ENCODE data around the gene IRF4.
"Not testable (repeated sequence)": the region's sequence is repeated elsewhere in the genome, so short reads cannot be mapped to it uniquely, and the experiment has no call there.

The IRF4 gene

GRCh38 chr6:415087-415486, 23.5 kb downstream of the IRF4 start:
- no peak for DNase-seq (ENCODE audit: low read depth in 2 of 2, low spot score in 1 of 2)

- DNase-seq (ENCODE audit: low read depth in 2 of 2, low spot score in 1 of 2), result no peak
These were observed 29.7 kb downstream of the IRF4 start for GRCh38 chr6:421211-421610.

- peak in 1 of 2 donors; percentile 40 for DNase-seq (ENCODE audit: low read depth in 2 of 2, low spot score in 1 of 2)
These were observed 31.0 kb downstream of the IRF4 start for GRCh38 chr6:422433-423054.

GRCh38 chr6:423055-423798, 31.7 kb downstream of the IRF4 start:
- no peak for DNase-seq (ENCODE audit: low read depth in 2 of 2, low spot score in 1 of 2)

GRCh38 chr6:423799-424345, 32.3 kb downstream of the IRF4 start:
- no peak for DNase-seq (ENCODE audit: low read depth in 2 of 2, low spot score in 1 of 2)

- DNase-seq (ENCODE audit: low read depth in 2 of 2, low spot score in 1 of 2), result no peak
These were observed 33.3 kb downstream of the IRF4 start for GRCh38 chr6:424741-425417.

GRCh38 chr6:425418-425788, 33.9 kb downstream of the IRF4 start:
- DNase-seq (ENCODE audit: low read depth in 2 of 2, low spot score in 1 of 2), result not testable (repeated sequence)

- DNase-seq (ENCODE audit: low read depth in 2 of 2, low spot score in 1 of 2), result not testable (repeated sequence)
These were observed 34.7 kb downstream of the IRF4 start for GRCh38 chr6:426198-426738.

- DNase-seq (ENCODE audit: low read depth in 2 of 2, low spot score in 1 of 2), result no peak
These were observed 36.6 kb downstream of the IRF4 start for GRCh38 chr6:428047-428603.

- DNase-seq (ENCODE audit: low read depth in 2 of 2, low spot score in 1 of 2), result no peak
These were observed 38.1 kb downstream of the IRF4 start for GRCh38 chr6:429515-430121.

GRCh38 chr6:431504-431903, 40.0 kb downstream of the IRF4 start:
- no peak for DNase-seq (ENCODE audit: low read depth in 2 of 2, low spot score in 1 of 2)

- peak in 1 of 2 donors; percentile 32 for DNase-seq (ENCODE audit: low read depth in 2 of 2, low spot score in 1 of 2)
These were observed 40.4 kb downstream of the IRF4 start for GRCh38 chr6:431986-432385.

- no peak for DNase-seq (ENCODE audit: low read depth in 2 of 2, low spot score in 1 of 2)
These were observed 42.6 kb downstream of the IRF4 start for GRCh38 chr6:434051-434705.

- no peak for DNase-seq (ENCODE audit: low read depth in 2 of 2, low spot score in 1 of 2)
These were observed 44.1 kb downstream of the IRF4 start for GRCh38 chr6:435441-436307.

- no peak for DNase-seq (ENCODE audit: low read depth in 2 of 2, low spot score in 1 of 2)
These were observed 44.9 kb downstream of the IRF4 start for GRCh38 chr6:436308-437036.

GRCh38 chr6:437037-437392, 45.5 kb downstream of the IRF4 start:
- no peak for DNase-seq (ENCODE audit: low read depth in 2 of 2, low spot score in 1 of 2)

- no peak for DNase-seq (ENCODE audit: low read depth in 2 of 2, low spot score in 1 of 2)
These were observed 47.1 kb downstream of the IRF4 start for GRCh38 chr6:438634-439170.

- no peak for DNase-seq (ENCODE audit: low read depth in 2 of 2, low spot score in 1 of 2)
These were observed 48.2 kb downstream of the IRF4 start for GRCh38 chr6:439641-440167.
